Dedifferentiated amniotic fluid mesenchymal stem cell (primary cell): ENCODE results near the gene TMEM120B.
"Not testable (repeated sequence)": the region's sequence is repeated elsewhere in the genome, so short reads cannot be mapped to it uniquely, and the experiment has no call there.

Experiments used
- DNase-seq: peaks from one replicate; pipeline ENCODE4 v3.0.0-alpha.2; 2016; ENCODE audit errors: extremely low spot score

The TMEM120B gene

GRCh38 chr12:121745545-121745944, 33.0 kb downstream of the TMEM120B start:
- DNase-seq: not testable (repeated sequence)

- DNase-seq: no peak
Measured at GRCh38 chr12:121748218-121748570, 35.6 kb downstream of the TMEM120B start.

- DNase-seq: peak; percentile 18
Measured at GRCh38 chr12:121748571-121749265, 36.2 kb downstream of the TMEM120B start.

DNA sequence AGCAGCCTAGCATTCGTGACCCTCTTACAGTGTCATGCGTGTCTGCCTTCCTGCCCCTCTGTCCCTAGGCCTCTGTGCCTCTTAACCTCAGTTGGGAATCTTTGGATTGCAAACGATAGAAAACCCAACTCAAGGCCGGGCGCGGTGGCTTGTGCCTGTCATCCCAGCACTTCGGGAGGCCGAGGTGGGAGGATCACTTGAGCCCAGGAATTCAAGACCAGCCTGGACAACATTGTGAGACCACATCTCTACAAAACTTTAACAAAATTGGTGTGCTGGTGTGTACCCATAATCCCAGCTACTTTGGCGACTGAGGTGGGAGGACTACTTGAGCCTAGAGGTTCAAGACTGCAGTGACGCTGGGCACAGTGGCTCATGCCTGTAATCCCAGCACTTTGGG, 36.7 kb downstream of the TMEM120B start:
- DNase-seq: no peak

- no peak for DNase-seq
Measured at GRCh38 chr12:121750507-121750955, 38.0 kb downstream of the TMEM120B start.

- DNase-seq: no peak
Measured at GRCh38 chr12:121751034-121751433, 38.5 kb downstream of the TMEM120B start.

- no peak for DNase-seq
Measured at GRCh38 chr12:121751749-121752351, 39.3 kb downstream of the TMEM120B start.

DNA sequence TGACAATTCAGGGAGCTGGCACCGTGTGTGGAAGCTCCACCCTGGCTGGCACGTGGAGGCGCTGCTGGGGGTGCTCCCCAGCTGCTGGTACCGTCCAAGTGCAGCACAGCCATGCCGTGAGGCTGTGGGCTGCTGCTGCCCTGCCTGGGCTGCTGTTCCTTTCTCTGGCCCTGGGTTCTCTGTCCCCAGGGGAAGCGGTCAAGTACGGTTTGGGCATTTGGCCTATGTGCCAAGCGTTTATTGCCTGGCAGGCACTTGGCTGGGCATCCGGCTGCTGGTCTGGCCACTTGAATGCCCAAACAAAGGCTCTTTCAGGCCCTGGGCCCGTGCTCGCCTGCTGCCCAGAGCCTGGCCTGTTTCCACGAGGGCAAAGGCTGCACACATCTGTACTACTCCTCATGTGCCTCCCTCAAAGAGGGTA, 41.3 kb downstream of the TMEM120B start:
- no peak for DNase-seq

DNA sequence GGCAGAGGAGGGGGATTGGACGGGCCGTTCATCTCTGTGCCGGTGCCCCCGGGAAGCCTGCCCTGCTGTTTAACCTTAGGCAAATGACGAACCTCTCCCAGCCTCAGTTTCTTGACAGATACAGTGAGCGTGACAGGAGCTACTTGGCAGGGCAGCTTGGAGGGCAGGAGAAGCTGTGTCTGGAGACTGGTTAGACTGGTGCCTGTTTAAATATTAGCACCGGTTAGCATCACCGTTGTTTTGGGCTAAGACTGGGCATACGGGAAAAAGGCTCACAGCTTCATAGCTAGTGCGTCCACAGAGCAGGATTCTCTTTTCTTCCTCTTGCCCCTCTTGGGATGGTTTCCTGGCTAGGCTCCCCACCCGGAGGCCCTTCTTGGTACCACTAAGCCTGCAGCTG, 42.3 kb downstream of the TMEM120B start:
- no peak for DNase-seq

GRCh38 chr12:121755591-121755990, 43.0 kb downstream of the TMEM120B start:
- DNase-seq: no peak

DNA sequence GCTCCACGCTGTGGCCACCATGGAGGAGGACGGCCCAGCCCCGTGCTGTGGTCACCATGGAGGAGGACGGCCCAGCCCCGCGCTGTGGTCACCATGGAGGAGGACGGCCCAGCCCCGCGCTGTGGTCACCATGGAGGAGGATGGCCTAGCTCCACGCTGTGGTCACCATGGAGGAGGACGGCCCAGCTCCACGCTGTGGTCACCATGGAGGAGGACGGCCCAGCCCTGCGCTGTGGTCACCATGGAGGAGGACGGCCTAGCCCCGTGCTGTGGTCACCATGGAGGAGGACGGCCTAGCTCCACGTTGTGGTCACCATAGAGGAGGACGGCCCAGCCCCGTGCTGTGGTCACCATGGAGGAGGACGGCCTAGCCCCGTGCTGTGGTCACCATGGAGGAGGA, 46.0 kb downstream of the TMEM120B start:
- DNase-seq: not testable (repeated sequence)

- DNase-seq: no peak
Measured at GRCh38 chr12:121762269-121762668, 49.7 kb downstream of the TMEM120B start.

- DNase-seq: no peak
Measured at GRCh38 chr12:121764808-121765207, 52.3 kb downstream of the TMEM120B start.

- peak; percentile 51 for DNase-seq
Measured at GRCh38 chr12:121765573-121765972, 53.0 kb downstream of the TMEM120B start.

- DNase-seq: no peak
Measured at GRCh38 chr12:121766290-121767039, 53.9 kb downstream of the TMEM120B start.

DNA sequence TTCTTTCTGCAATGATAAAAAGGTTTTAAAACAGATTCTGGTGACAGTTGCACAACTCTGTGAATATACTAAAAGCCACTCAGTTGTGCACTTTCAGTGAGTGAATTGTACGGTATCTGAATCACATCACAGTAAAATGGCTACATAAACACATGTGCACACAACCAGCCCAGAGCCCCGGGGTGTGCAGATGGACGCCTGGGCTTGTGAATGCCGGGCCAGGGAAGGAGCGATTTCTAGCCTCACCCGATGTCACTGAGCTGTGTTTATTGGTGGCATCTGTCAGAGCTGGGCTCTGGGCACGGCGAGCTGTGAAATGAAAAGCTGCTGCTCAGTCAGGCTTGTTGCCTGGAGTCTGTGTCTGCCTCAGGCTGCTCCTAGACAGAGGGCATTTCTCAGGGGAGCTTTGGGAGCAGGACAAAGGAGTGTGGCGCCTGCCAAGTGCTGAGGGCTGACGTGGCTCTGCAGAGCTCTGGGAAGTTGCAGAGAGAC, 55.0 kb downstream of the TMEM120B start:
- DNase-seq: peak; percentile 21

DNA sequence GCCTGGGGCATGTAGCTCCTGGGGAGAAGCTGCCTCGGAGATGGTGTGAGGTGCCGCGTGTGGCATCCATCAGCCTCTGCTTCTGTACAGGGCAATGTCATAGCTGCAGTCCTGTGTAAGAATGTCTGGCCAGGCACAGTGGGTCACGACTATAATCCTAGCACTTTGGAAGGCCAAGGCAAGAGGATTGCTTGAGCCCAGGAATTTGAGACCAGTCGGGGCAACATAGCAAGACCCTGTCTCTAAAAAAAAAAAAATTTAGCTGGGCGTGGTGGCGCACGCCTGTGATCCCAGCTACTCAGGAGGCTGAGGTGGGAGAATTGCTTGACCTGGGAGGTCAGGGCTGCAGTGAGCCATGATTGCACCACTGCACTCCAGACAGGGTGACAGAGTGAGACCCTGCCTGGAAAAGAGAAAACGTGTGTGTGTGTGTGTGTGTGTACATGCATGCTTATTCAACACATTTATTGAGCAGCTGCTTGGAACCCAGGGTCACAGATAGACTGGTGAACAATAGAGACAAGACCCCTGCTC, 56.8 kb downstream of the TMEM120B start:
- no peak for DNase-seq

GRCh38 chr12:121769831-121770301, 57.3 kb downstream of the TMEM120B start:
- no peak for DNase-seq

DNA sequence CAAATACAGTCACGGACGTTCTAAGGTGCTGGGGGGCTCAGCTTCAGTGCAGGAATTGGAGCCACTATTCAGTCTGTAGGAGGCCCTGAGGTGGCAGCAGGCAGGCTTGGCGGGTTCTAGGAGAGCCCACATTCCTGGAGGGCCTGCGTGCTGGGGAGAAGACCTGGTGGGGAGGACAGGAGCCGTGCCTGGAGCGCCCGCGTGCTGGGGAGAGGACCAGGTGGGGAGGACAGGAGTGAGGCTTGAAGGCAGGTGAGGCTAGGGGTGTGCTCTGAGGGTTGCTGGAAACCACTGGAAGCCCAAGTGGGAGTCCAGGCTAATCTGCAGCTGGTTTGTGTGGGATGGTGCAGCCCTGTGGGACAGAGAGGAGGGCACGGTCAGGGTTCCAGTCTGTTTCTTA, 57.8 kb downstream of the TMEM120B start:
- no peak for DNase-seq

DNA sequence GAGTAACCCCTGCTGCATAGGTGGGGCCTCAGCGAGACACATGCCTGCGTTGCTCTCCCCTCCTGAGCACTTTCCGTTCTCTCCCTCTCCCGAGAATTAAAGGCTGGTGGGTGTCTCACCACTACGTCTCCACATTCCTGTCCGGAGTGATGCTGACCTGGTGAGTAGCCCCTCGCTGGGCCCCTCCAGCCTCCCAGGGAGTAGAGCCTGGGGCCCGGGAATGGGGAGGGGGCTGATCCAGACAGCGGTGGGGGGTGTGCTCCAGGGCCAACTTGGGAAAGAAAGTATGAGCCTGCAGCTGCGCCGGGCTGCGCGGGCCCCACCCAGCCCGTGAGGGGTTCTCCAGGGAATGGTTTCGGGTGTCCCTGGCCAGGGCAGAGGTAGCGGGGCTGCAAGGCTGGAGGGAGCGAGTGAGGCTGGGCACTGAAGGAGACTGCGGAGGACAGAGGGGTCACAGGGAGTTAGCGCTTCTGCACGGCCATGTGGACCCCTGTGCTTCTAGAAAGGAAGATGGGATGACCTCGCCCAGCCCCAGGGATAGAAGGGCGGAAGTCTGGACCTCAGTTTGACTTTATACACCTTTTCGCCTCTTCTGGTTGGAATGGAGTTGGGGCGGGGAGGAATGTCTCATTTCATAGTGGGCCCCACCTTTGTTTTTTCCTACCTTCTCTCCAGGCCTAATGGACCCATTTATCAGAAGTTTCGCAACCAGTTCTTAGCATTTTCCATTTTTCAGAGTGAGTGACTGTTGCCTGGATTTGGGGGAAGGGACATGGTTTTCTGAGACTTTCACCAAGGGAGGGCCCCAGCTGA, 58.5 kb downstream of the TMEM120B start:
- DNase-seq: no peak

GRCh38 chr12:121773011-121773777, 60.6 kb downstream of the TMEM120B start:
- no peak for DNase-seq
